ENCODE results near the gene RGCC.

Gene RGCC, protein sequence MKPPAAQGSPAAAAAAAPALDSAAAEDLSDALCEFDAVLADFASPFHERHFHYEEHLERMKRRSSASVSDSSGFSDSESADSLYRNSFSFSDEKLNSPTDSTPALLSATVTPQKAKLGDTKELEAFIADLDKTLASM

DNA sequence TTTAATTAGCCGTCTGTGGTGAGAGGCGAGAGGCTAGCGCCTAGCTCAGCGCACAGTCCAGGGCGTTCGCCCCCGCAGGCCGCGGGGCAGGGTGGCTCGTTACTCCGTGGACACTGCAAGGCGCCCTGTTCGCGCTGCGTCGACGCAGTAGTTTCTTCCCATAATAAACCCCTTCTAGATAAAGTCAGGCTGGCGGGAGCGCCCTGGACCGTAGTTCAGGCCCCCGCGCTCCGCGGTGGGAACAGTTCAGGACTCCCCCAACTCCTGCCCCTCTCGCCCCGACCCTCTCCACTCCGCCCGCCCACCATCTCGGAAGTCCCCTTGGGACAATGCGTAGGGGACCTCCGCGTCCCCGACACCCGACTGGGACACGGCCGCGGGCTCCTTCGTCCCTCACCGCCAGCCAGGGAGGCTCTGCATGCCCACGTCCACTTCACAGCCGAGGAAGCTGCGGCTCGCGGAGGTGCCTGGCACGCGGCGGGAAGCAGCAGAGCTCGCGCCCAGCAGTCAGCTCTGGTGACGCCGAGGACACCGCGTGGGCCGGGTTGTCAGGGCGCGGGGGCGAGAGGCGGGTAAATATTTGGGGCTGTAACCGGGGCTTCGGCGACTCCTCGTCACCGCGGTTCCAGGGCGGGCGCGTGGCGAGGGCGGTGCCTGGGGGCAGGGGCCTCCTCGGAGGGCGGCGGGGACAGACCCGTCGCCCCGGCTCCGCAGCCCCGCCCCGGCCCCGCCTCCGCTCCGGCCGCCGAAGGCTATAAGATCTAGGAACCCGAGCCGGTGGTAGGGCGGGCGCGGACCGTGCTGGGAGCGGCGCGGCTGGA is at the start of gene RGCC:
RGCC (plus strand) TSS at position 783 of the 821 bp plus-strand sequence. CDS start 158 bp downstream, outside the sequence.
- 0 out of 2 replicates have a peak, but pooled peaks cover 12% of the 10 kb centered on the region for H4K20me1 ChIP-seq
- H3K9me3 ChIP-seq = peaks cover 24% of the 10 kb centered on the region
- no peaks in the 10 kb centered on the region for H3K36me3 ChIP-seq
- peaks cover 18% of the 10 kb centered on the region for H3K4me1 ChIP-seq
- H3K4me2 ChIP-seq = peak within 1 kb of the TSS; percentile 98
- peak within 1 kb of the TSS; percentile 68 for H3K4me3 ChIP-seq
- H3K9ac ChIP-seq = peak within 1 kb of the TSS; percentile 35; the same call in 1 of the 2 replicates
- no peak for TF ChIP-seq Cebpa-rat (IDR thresholded peaks at IDR 0.05)
- no peak within 1 kb of the TSS for H3K27ac ChIP-seq
- peaks cover 57% of the 10 kb centered on the region for H3K27me3 ChIP-seq

- Histone ChIP-seq H3K9ac (no peak overlapping the region), H3K4me3 (no peak overlapping the region), H3K9me3 (no peaks in the 10 kb centered on the region), H3K27me3 (no peaks in the 10 kb centered on the region), H3K4me2 (no peak overlapping the region), H3K36me3 (no peaks in the 10 kb centered on the region), H3K4me1 (no peaks in the 10 kb centered on the region), H3K27ac (no peak overlapping the region), H4K20me1 (no peaks in the 10 kb centered on the region)
- no peak for TF ChIP-seq Cebpa-rat (IDR thresholded peaks at IDR 0.05)
Measured at GRCh38 chr13:41408121-41408520, 49.2 kb upstream of the RGCC start.

GRCh38 chr13:41408746-41409145 is 48.6 kb upstream of the RGCC start:
- no peak overlapping the region for H3K9ac ChIP-seq
- no peak overlapping the region for H3K4me3 ChIP-seq
- no peak for TF ChIP-seq Cebpa-rat (IDR thresholded peaks at IDR 0.05)

GRCh38 chr13:41409611-41410010 is 47.7 kb upstream of the RGCC start:
- H3K4me3 ChIP-seq = no peak overlapping the region
- H3K9me3 ChIP-seq = no peaks in the 10 kb centered on the region
- TF ChIP-seq Cebpa-rat (IDR thresholded peaks at IDR 0.05) = no peak
- no peaks in the 10 kb centered on the region for H4K20me1 ChIP-seq
- H3K27ac ChIP-seq = no peak overlapping the region
- H3K4me2 ChIP-seq = no peak overlapping the region
- no peaks in the 10 kb centered on the region for H3K36me3 ChIP-seq
- H3K4me1 ChIP-seq = no peaks in the 10 kb centered on the region
- no peaks in the 10 kb centered on the region for H3K27me3 ChIP-seq
- no peak overlapping the region for H3K9ac ChIP-seq

More at GRCh38 chr13:41408746-41409145, 48.6 kb upstream of the RGCC start:
- Histone ChIP-seq H3K36me3 (no peaks in the 10 kb centered on the region), H3K9me3 (no peaks in the 10 kb centered on the region), H3K4me1 (no peaks in the 10 kb centered on the region), H4K20me1 (no peaks in the 10 kb centered on the region), H3K27ac (no peak overlapping the region), H3K4me2 (no peak overlapping the region), H3K27me3 (no peaks in the 10 kb centered on the region)

DNA sequence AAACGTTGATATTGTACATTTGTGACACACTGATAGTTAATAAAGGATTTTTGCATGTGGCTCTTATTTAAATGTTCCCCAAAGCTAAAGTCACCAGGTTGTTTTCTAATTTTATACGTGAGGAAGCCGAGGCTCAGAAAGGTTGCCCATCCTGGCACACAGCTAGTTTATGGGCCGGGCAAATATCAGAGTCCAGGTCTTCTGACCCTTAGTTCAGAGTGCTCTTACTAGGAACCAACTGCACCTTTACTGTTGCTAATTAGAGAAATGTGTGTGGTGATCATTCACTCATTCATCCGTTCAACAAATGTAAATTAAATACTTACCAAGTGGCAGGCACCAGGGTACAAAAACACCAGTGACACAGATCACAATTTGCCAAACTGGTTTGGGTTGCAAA is 46.3 kb upstream of the RGCC start:
- H3K36me3 ChIP-seq = no peaks in the 10 kb centered on the region
- H3K9ac ChIP-seq = no peak overlapping the region
- TF ChIP-seq Cebpa-rat (IDR thresholded peaks at IDR 0.05) = no peak
- no peaks in the 10 kb centered on the region for H3K27me3 ChIP-seq
- no peaks in the 10 kb centered on the region for H3K9me3 ChIP-seq
- H3K27ac ChIP-seq = no peak overlapping the region
- no peak overlapping the region for H3K4me3 ChIP-seq
- no peaks in the 10 kb centered on the region for H4K20me1 ChIP-seq
- H3K4me2 ChIP-seq = no peak overlapping the region
- H3K4me1 ChIP-seq = no peaks in the 10 kb centered on the region

GRCh38 chr13:41411522-41411921 is 45.8 kb upstream of the RGCC start:
- H3K9me3 ChIP-seq = no peaks in the 10 kb centered on the region
- no peak overlapping the region for H3K4me2 ChIP-seq
- no peak overlapping the region for H3K9ac ChIP-seq
- no peak overlapping the region for H3K27ac ChIP-seq
- H3K36me3 ChIP-seq = no peaks in the 10 kb centered on the region
- no peaks in the 10 kb centered on the region for H3K4me1 ChIP-seq
- H3K27me3 ChIP-seq = no peaks in the 10 kb centered on the region
- no peaks in the 10 kb centered on the region for H4K20me1 ChIP-seq
- H3K4me3 ChIP-seq = no peak overlapping the region
- TF ChIP-seq Cebpa-rat (IDR thresholded peaks at IDR 0.05) = no peak

DNA sequence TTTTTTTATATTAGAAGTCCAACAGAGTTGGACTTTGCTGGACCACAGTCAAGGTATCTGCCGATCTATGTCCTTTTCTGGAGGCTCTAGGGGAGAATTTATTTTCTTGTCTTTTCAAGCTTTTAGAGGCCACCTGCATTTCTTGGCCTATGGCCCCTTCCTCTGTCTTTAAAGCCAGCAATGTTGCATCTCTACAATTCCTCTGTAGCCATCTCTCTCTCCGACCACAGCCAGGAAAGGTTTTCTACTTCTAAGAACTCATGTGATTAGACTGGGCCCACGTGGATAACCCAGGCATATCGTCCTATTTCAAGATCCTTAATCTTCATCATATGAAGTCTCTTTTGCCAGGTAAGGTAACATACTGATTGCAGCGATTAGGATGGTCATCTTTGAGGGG is 43.5 kb upstream of the RGCC start:
- H3K4me2 ChIP-seq = no peak overlapping the region
- no peaks in the 10 kb centered on the region for H3K27me3 ChIP-seq
- no peak overlapping the region for H3K4me3 ChIP-seq
- no peak for TF ChIP-seq Cebpa-rat (IDR thresholded peaks at IDR 0.05)
- H3K9me3 ChIP-seq = no peaks in the 10 kb centered on the region
- no peaks in the 10 kb centered on the region for H3K36me3 ChIP-seq
- no peak overlapping the region for H3K27ac ChIP-seq
- 0 out of 2 replicates have a peak, but pooled peaks cover 4% of the 10 kb centered on the region for H3K4me1 ChIP-seq
- H3K9ac ChIP-seq = no peak overlapping the region
- H4K20me1 ChIP-seq = no peaks in the 10 kb centered on the region

DNA sequence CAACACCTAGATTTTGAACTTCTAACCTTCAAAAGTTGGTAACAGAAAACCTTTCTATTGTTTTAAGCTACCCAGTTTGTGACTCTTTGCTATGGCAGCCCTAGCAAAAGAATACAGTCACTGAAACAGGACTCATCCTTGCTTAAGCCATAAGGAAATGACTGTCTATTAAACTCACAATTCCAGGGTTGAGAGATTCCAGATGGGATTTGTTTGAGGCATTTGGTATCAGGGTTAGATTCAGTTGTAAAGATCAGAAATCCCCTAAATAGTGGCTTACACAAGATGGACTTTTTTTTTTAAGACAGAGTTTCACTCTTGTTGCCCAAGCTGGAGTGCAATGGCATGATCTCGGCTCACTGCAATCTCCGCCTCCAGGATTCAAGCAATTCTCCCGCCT is 41.1 kb upstream of the RGCC start:
- no peak for TF ChIP-seq Cebpa-rat (IDR thresholded peaks at IDR 0.05)

DNA sequence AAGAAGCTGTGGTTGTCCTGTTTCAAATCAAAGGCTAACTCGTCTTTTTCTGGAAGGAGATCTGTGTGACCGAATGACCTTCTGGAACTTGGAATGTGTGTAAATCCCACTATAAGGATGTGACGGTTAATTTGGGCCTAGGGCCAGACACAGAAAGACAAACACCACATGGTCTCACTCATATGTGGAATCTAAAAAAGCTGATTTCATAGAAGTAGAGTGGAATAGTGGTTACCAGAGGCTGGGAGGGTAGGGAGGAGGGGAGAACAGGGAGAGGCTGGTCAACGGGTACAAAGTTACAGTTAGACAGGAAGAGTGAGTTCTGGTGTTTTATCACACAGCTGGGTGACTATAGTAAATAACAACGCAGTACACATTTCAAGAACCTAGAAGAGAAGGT is 39.3 kb upstream of the RGCC start:
- Histone ChIP-seq H3K9me3 (no peaks in the 10 kb centered on the region), H3K9ac (no peak overlapping the region), H3K27ac (no peak overlapping the region), H3K27me3 (no peaks in the 10 kb centered on the region), H3K4me2 (no peak overlapping the region), H3K36me3 (no peaks in the 10 kb centered on the region), H3K4me1 (0 out of 2 replicates have a peak, but pooled peaks cover 4% of the 10 kb centered on the region), H3K4me3 (no peak overlapping the region), H4K20me1 (no peaks in the 10 kb centered on the region)
- no peak for TF ChIP-seq Cebpa-rat (IDR thresholded peaks at IDR 0.05)

More for the DNA sequence above, 41.1 kb upstream of the RGCC start:
- no peaks in the 10 kb centered on the region for H3K9me3 ChIP-seq
- no peaks in the 10 kb centered on the region for H3K36me3 ChIP-seq
- no peak overlapping the region for H3K27ac ChIP-seq
- 0 out of 2 replicates have a peak, but pooled peaks cover 4% of the 10 kb centered on the region for H3K4me1 ChIP-seq
- no peak overlapping the region for H3K4me2 ChIP-seq
- no peak overlapping the region for H3K9ac ChIP-seq
- H3K4me3 ChIP-seq = no peak overlapping the region
- no peaks in the 10 kb centered on the region for H3K27me3 ChIP-seq
- no peaks in the 10 kb centered on the region for H4K20me1 ChIP-seq

DNA sequence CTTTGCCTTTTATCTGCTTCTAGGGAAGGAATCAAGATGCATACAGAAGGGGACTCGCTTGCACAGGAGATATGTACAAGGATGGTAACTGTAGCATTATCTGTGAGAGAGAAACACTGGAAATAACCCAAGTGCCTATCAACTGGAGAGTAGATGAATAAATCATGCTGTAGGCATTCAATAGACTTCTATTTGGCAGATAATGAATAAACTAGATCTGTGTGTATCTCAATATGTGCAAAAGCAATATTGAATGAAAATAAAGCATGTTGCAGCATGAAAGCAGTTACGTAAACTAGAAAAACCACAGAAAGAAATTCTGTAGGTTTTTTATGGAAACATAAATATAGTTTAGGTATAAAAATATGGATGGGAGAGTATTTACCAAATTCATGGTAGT is 38.6 kb upstream of the RGCC start:
- Histone ChIP-seq H3K4me3 (no peak overlapping the region), H3K9me3 (no peaks in the 10 kb centered on the region), H3K27ac (no peak overlapping the region), H3K9ac (no peak overlapping the region), H3K4me1 (0 out of 2 replicates have a peak, but pooled peaks cover 4% of the 10 kb centered on the region), H4K20me1 (no peaks in the 10 kb centered on the region), H3K36me3 (no peaks in the 10 kb centered on the region), H3K4me2 (no peak overlapping the region), H3K27me3 (no peaks in the 10 kb centered on the region)
- no peak for TF ChIP-seq Cebpa-rat (IDR thresholded peaks at IDR 0.05)
